Liver (tissue), 9 donors: ENCODE results near the gene RNASE3. TPM values are rescaled to one million over a fixed set of nuclear protein-coding genes. Genes with fewer than 3 reads are reported as not detected.

Source experiments
- DNase-seq: peaks from one replicate; pipeline ENCODE4 v3.0.0-alpha.2; 2017; ENCODE audit warnings: low spot score
- H3K27ac ChIP-seq, 2 donors: one replicate each; pipeline ENCODE4 v1.7.0; 2013; ENCODE audit warnings: inconsistent platforms in 2 of 2, low read length in 2 of 2, control low read depth in 1 of 2, low read depth in 1 of 2, mild to moderate bottlenecking in 1 of 2
- H3K27me3 ChIP-seq, 4 donors: one replicate each; pipeline versions ENCODE4 v1.6.1 to v1.7.0; 2013; ENCODE audit warnings: low read length in 3 of 4, inconsistent platforms in 1 of 4, mild to moderate bottlenecking in 1 of 4, moderate library complexity in 1 of 4; ENCODE audit not compliant: control insufficient read depth in 4 of 4, insufficient read depth in 4 of 4
- H3K36me3 ChIP-seq, 4 donors: one replicate each; pipeline versions ENCODE4 v1.6.1 to v1.7.0; 2013; ENCODE audit warnings: low read length in 3 of 4, mild to moderate bottlenecking in 3 of 4, low read depth in 1 of 4, moderate library complexity in 1 of 4; ENCODE audit not compliant: control insufficient read depth in 4 of 4, insufficient read depth in 3 of 4
- H3K4me1 ChIP-seq, 4 donors: one replicate each; pipeline versions ENCODE4 v1.6.1 to v1.7.0; 2013; ENCODE audit warnings: low read length in 3 of 4, mild to moderate bottlenecking in 3 of 4, moderate library complexity in 1 of 4; ENCODE audit not compliant: control insufficient read depth in 4 of 4, insufficient read depth in 4 of 4
- H3K4me3 ChIP-seq, 3 donors: one replicate each; pipeline versions ENCODE4 v1.6.1 to v1.7.0; 2013; ENCODE audit warnings: low read length in 3 of 3, control low read depth in 1 of 3, low read depth in 1 of 3, mild to moderate bottlenecking in 1 of 3
- H3K9ac ChIP-seq, 2 donors: one replicate each; pipeline ENCODE4 v1.7.0; 2013; ENCODE audit warnings: low read length in 2 of 2, mild to moderate bottlenecking in 2 of 2, moderate library complexity in 2 of 2, control low read depth in 1 of 2, low read depth in 1 of 2
- H3K9me3 ChIP-seq, 4 donors: one replicate each; pipeline versions ENCODE4 v1.6.1 to v1.7.0; 2013; ENCODE audit warnings: low read length in 3 of 4; ENCODE audit not compliant: control insufficient read depth in 4 of 4
- GABPA ChIP-seq, 2 donors: IDR thresholded peaks in 1 of 2; conservative IDR thresholded peaks in 1 of 2; 2 replicates each; pipeline ENCODE4 v1.6.1; 2016; ENCODE audit warnings: antibody characterized with exemption in 2 of 2, mild to moderate bottlenecking in 1 of 2, moderate library complexity in 1 of 2
- HNF4G ChIP-seq: IDR thresholded peaks from 2 replicates; pipeline ENCODE4 v1.6.1; 2016; ENCODE audit warnings: antibody characterized with exemption
- JUND ChIP-seq, 2 donors: IDR thresholded peaks; 2 replicates each; pipeline ENCODE4 v1.6.1; 2016; ENCODE audit warnings: antibody characterized with exemption in 2 of 2
- RAD21 ChIP-seq, 2 donors: IDR thresholded peaks; 2 replicates each; pipeline ENCODE4 v1.6.1; 2016; ENCODE audit warnings: antibody characterized with exemption in 2 of 2, mild to moderate bottlenecking in 2 of 2
- RXRA ChIP-seq, 2 donors: IDR thresholded peaks; 2 replicates each; pipeline ENCODE4 v1.6.1; 2017 to 2018; ENCODE audit warnings: antibody characterized with exemption in 2 of 2, mild to moderate bottlenecking in 1 of 2
- YY1 ChIP-seq: IDR thresholded peaks from 2 replicates; pipeline ENCODE4 v1.6.1; 2016; ENCODE audit warnings: antibody characterized with exemption, mild to moderate bottlenecking
- WGBS: extraction: QIAGEN DNeasy Blood & Tissue Kit; methylation state at CpG from one replicate; pipeline ENCODE4 v1.1.7; 2013; 5-methylcytosine and 5-hydroxymethylcytosine counted together
- polyA plus RNA-seq, 2 donors: library from polyadenylated mRNA; stranded (reverse) in 1 of 2; unstranded in 1 of 2; fragments of 200-250 nt in 1 of 2; fragments of >200 nt in 1 of 2; fragmentation: Nextera tagmentation in 1 of 2; extraction: Ambion mirVana in 1 of 2; gene quantifications; one replicate each; pipeline versions ENCODE4 v1.2.1 to v1.2.3, GENCODE V29; 2013 to 2015
- total RNA-seq, 2 donors: library from RNA; depleted of rRNA; stranded (reverse); fragments of >200 nt; gene quantifications; one replicate each; pipeline ENCODE4 v1.2.3, GENCODE V29; 2014
- TF ChIP-seq, protein P1 (sequence below): fragments of 150-350 bp; IDR thresholded peaks from 2 replicates; pipeline ENCODE4 v1.5.1; 2017; ENCODE audit warnings: improper control_type of control experiment, low read depth, low read length; ENCODE audit not compliant: missing input control
- TF ChIP-seq, protein P2 (sequence below): IDR thresholded peaks from 2 replicates; pipeline ENCODE4 v1.6.1; 2016; ENCODE audit warnings: antibody characterized with exemption, mild to moderate bottlenecking
- TF ChIP-seq, protein P3 (sequence below): IDR thresholded peaks from 2 replicates; pipeline ENCODE4 v1.6.1; 2016; ENCODE audit warnings: antibody characterized with exemption
- donor health status: healthy.
- donor health status: healthy.
- donor health status: healthy.
- donor health status: healthy.
- donor health status: healthy.

RNASE3 gene
- total and polyA plus RNA-seq, 4 donors = 0.52 to 12.2 TPM; not detected in 2

DNA sequence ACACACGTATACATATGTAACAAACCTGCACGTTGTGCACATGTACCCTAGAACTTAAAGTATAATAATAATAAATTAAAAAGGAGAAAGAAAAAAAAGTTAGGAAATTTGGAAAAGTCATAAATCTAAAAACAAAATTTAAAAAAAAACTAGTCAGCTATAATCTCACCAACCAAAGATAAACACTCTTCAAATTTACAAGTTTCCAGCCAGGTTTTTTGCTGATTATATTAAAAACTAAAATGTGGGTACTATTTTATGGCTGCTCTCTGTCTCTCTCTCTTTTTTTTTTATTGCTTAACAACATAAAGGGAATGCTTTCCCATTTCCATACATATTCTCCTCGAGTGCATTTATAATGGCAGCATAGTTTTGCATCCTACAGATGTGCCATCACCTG is 25.0 kb upstream of the RNASE3 start:
- no peak overlapping the region for H3K27ac ChIP-seq
- H3K9me3 ChIP-seq = no peaks in the 10 kb centered on the region
- H3K4me1 ChIP-seq = no peaks in the 10 kb centered on the region
- DNase-seq = no peak
- H3K9ac ChIP-seq = no peak overlapping the region
- H3K36me3 ChIP-seq = no peaks in the 10 kb centered on the region
- H3K4me3 ChIP-seq = no peak overlapping the region
- H3K27me3 ChIP-seq = peaks cover 0 to 8% (median 0%) of the 10 kb centered on the region in 4 donors
- TF ChIP-seq RXRA (IDR thresholded peaks at IDR 0.05) (no peak), GABPA (IDR thresholded peaks at IDR 0.05 in 1 of 2, conservative IDR thresholded peaks at IDR 0.05 in 1 of 2) (no peak), JUND (IDR thresholded peaks at IDR 0.05) (no peak)
- TF ChIP-seq, protein P1, sequence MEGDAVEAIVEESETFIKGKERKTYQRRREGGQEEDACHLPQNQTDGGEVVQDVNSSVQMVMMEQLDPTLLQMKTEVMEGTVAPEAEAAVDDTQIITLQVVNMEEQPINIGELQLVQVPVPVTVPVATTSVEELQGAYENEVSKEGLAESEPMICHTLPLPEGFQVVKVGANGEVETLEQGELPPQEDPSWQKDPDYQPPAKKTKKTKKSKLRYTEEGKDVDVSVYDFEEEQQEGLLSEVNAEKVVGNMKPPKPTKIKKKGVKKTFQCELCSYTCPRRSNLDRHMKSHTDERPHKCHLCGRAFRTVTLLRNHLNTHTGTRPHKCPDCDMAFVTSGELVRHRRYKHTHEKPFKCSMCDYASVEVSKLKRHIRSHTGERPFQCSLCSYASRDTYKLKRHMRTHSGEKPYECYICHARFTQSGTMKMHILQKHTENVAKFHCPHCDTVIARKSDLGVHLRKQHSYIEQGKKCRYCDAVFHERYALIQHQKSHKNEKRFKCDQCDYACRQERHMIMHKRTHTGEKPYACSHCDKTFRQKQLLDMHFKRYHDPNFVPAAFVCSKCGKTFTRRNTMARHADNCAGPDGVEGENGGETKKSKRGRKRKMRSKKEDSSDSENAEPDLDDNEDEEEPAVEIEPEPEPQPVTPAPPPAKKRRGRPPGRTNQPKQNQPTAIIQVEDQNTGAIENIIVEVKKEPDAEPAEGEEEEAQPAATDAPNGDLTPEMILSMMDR = no peak
- TF ChIP-seq, protein P2, sequence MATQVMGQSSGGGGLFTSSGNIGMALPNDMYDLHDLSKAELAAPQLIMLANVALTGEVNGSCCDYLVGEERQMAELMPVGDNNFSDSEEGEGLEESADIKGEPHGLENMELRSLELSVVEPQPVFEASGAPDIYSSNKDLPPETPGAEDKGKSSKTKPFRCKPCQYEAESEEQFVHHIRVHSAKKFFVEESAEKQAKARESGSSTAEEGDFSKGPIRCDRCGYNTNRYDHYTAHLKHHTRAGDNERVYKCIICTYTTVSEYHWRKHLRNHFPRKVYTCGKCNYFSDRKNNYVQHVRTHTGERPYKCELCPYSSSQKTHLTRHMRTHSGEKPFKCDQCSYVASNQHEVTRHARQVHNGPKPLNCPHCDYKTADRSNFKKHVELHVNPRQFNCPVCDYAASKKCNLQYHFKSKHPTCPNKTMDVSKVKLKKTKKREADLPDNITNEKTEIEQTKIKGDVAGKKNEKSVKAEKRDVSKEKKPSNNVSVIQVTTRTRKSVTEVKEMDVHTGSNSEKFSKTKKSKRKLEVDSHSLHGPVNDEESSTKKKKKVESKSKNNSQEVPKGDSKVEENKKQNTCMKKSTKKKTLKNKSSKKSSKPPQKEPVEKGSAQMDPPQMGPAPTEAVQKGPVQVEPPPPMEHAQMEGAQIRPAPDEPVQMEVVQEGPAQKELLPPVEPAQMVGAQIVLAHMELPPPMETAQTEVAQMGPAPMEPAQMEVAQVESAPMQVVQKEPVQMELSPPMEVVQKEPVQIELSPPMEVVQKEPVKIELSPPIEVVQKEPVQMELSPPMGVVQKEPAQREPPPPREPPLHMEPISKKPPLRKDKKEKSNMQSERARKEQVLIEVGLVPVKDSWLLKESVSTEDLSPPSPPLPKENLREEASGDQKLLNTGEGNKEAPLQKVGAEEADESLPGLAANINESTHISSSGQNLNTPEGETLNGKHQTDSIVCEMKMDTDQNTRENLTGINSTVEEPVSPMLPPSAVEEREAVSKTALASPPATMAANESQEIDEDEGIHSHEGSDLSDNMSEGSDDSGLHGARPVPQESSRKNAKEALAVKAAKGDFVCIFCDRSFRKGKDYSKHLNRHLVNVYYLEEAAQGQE = no peak
- WGBS = 82% methylated on average over 3 of the region's 3 CpGs

DNA sequence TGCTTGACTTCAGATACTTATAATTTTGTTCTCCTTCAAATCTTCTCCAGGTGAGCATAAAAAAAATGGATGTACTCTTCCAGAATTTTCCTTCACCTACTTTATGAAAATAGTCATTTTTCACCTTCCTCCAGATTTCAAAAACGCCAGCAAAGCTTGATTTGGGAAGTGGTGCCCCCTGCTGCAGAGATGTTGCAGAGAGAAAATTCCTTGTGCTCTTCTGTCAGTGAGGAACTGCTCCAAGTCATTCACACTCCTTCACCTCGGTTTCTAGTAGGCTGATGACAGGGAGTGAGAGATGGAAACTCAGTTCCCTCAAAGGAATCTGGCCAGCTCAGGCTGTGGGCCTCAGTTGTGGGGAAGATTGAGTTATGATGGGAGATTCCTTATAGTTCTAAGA is 24.2 kb upstream of the RNASE3 start:
- no peaks in the 10 kb centered on the region for H3K9me3 ChIP-seq
- H3K27me3 ChIP-seq = peaks cover 0 to 8% (median 0%) of the 10 kb centered on the region in 4 donors
- H3K36me3 ChIP-seq = no peaks in the 10 kb centered on the region
- no peak overlapping the region for H3K9ac ChIP-seq
- no peaks in the 10 kb centered on the region for H3K4me1 ChIP-seq
- 4% methylated on average over 2 of the region's 2 CpGs for WGBS
- no peak overlapping the region for H3K4me3 ChIP-seq
- no peak for TF ChIP-seq HNF4G
- no peak for TF ChIP-seq RXRA (IDR thresholded peaks at IDR 0.05)
- TF ChIP-seq, protein P2 = no peak
- TF ChIP-seq, protein P1 = peak; percentile 23
- TF ChIP-seq, protein P3, sequence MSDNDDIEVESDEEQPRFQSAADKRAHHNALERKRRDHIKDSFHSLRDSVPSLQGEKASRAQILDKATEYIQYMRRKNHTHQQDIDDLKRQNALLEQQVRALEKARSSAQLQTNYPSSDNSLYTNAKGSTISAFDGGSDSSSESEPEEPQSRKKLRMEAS = no peak
- TF ChIP-seq YY1 = no peak
- TF ChIP-seq RAD21 (IDR thresholded peaks at IDR 0.05) = peak; percentile 37 to 56
- H3K27ac ChIP-seq = no peak overlapping the region
- no peak for DNase-seq
